KMS-11 (cell line): Measurements from ENCODE around the gene DHRS7.

Source experiments
- H2AFZ ChIP-seq: fragments of 200-600 bp; sonication (generic); 2 replicates; pipeline ENCODE4 v1.6.1; 2016; ENCODE audit warnings: antibody characterized with exemption, mixed run types, low read depth
- H3K27ac ChIP-seq: fragments of 200-600 bp; sonication (generic); 2 replicates; pipeline ENCODE4 v1.6.1; 2016; ENCODE audit warnings: mild to moderate bottlenecking, mixed run types
- H3K27me3 ChIP-seq: fragments of 200-600 bp; sonication (generic); 2 replicates; pipeline ENCODE4 v1.6.1; 2017; ENCODE audit warnings: mild to moderate bottlenecking, low read depth, mixed run types, moderate library complexity; ENCODE audit not compliant: insufficient read depth
- H3K36me3 ChIP-seq: fragments of 200-600 bp; sonication (generic); 2 replicates; pipeline ENCODE4 v1.6.1; 2017; ENCODE audit warnings: mild to moderate bottlenecking, mixed run types; ENCODE audit not compliant: insufficient read depth
- H3K4me1 ChIP-seq: fragments of 200-600 bp; sonication (generic); 2 replicates; pipeline ENCODE4 v1.6.1; 2016; ENCODE audit warnings: mild to moderate bottlenecking, low read depth, mixed run types; ENCODE audit not compliant: poor library complexity, severe bottlenecking
- H3K4me2 ChIP-seq: fragments of 200-600 bp; sonication (generic); 2 replicates; pipeline ENCODE4 v1.7.0; 2016; ENCODE audit warnings: mild to moderate bottlenecking, mixed run types
- H3K4me3 ChIP-seq: fragments of 200-600 bp; sonication (generic); IDR thresholded peaks from 2 replicates; pipeline ENCODE4 v1.6.1; 2017; ENCODE audit warnings: low read depth, low read length, mixed read lengths; ENCODE audit not compliant: insufficient read depth
- H3K79me2 ChIP-seq: fragments of 200-600 bp; sonication (generic); 2 replicates; pipeline ENCODE4 v1.6.1; 2016; ENCODE audit warnings: low read depth, mixed run types; ENCODE audit not compliant: insufficient read depth
- H3K9ac ChIP-seq: fragments of 200-600 bp; sonication (generic); 2 replicates; pipeline ENCODE4 v1.6.1; 2016; ENCODE audit warnings: mild to moderate bottlenecking, mixed run types
- H4K20me1 ChIP-seq: fragments of 200-600 bp; sonication (generic); 2 replicates; pipeline ENCODE4 v1.6.1; 2016; ENCODE audit warnings: mild to moderate bottlenecking, mixed run types; ENCODE audit not compliant: insufficient read depth
- CTCF ChIP-seq: fragments of 200-600 bp; sonication (generic); conservative IDR thresholded peaks from 2 replicates; pipeline ENCODE4 v1.6.1; 2017; ENCODE audit warnings: low read depth, mild to moderate bottlenecking, antibody characterized with exemption, low read length, moderate library complexity, mixed read lengths

DHRS7 gene

GRCh38 chr14:60211153-60211552 lies 46.0 kb upstream of the DHRS7 start:
- Histone ChIP-seq H3K4me1 (no peaks in the 10 kb centered on the region), H3K9ac (no peak overlapping the region), H3K36me3 (no peaks in the 10 kb centered on the region), H3K4me3 (no peak overlapping the region), H3K4me2 (no peak overlapping the region), H4K20me1 (no peaks in the 10 kb centered on the region), H3K27me3 (no peaks in the 10 kb centered on the region), H3K27ac (no peak overlapping the region), H3K79me2 (no peaks in the 10 kb centered on the region), H2AFZ (no peak overlapping the region)
- TF ChIP-seq CTCF: no peak

- no peak for TF ChIP-seq CTCF
Measured at GRCh38 chr14:60210703-60211102, 45.5 kb upstream of the DHRS7 start.

GRCh38 chr14:60206837-60207533 lies 41.8 kb upstream of the DHRS7 start:
- Histone ChIP-seq H3K4me1 (no peaks in the 10 kb centered on the region), H3K27ac (no peak overlapping the region), H3K4me3 (no peak overlapping the region), H2AFZ (no peak overlapping the region), H3K36me3 (no peaks in the 10 kb centered on the region), H4K20me1 (no peaks in the 10 kb centered on the region), H3K4me2 (no peak overlapping the region), H3K79me2 (no peaks in the 10 kb centered on the region), H3K27me3 (no peaks in the 10 kb centered on the region), H3K9ac (no peak overlapping the region)
- TF ChIP-seq CTCF: no peak

More at GRCh38 chr14:60210703-60211102, 45.5 kb upstream of the DHRS7 start:
- Histone ChIP-seq H3K4me1 (no peaks in the 10 kb centered on the region), H3K4me3 (no peak overlapping the region), H3K27ac (no peak overlapping the region), H3K4me2 (no peak overlapping the region), H3K9ac (no peak overlapping the region), H4K20me1 (no peaks in the 10 kb centered on the region), H2AFZ (no peak overlapping the region), H3K79me2 (no peaks in the 10 kb centered on the region), H3K27me3 (no peaks in the 10 kb centered on the region), H3K36me3 (no peaks in the 10 kb centered on the region)

- H3K27ac ChIP-seq: no peak overlapping the region
- no peak for TF ChIP-seq CTCF
- no peak overlapping the region for H3K4me3 ChIP-seq
- H3K36me3 ChIP-seq: no peaks in the 10 kb centered on the region
- no peak overlapping the region for H3K9ac ChIP-seq
- no peaks in the 10 kb centered on the region for H3K79me2 ChIP-seq
- no peaks in the 10 kb centered on the region for H4K20me1 ChIP-seq
- H3K4me1 ChIP-seq: no peaks in the 10 kb centered on the region
- no peak overlapping the region for H3K4me2 ChIP-seq
- H2AFZ ChIP-seq: no peak overlapping the region
- H3K27me3 ChIP-seq: no peaks in the 10 kb centered on the region
Measured at GRCh38 chr14:60206249-60206670, 41.1 kb upstream of the DHRS7 start.
